Skeletal muscle satellite cell (primary cell): ENCODE measurements around the gene ZDHHC5.
"Not testable (repeated sequence)": the region's sequence is repeated elsewhere in the genome, so short reads cannot be mapped to it uniquely, and the experiment has no call there.

Experiments used
- H3K27me3 ChIP-seq: 2 replicates; pipeline ENCODE4 v1.7.0; 2013; ENCODE audit warnings: low read length; ENCODE audit not compliant: control insufficient read depth, insufficient read depth
- H3K36me3 ChIP-seq: 2 replicates; pipeline ENCODE4 v1.7.0; 2013; ENCODE audit warnings: mild to moderate bottlenecking, control low read depth, low read length; ENCODE audit not compliant: insufficient read depth
- H3K4me1 ChIP-seq: 2 replicates; pipeline ENCODE4 v1.7.0; 2013; ENCODE audit warnings: low read length; ENCODE audit not compliant: control insufficient read depth, insufficient read depth
- H3K4me2 ChIP-seq: 2 replicates; pipeline ENCODE4 v1.7.0; 2013; ENCODE audit warnings: mild to moderate bottlenecking, low read length
- H3K4me3 ChIP-seq: 2 replicates; pipeline ENCODE4 v1.7.0; 2013; ENCODE audit warnings: low read length
- H3K9ac ChIP-seq: 2 replicates; pipeline ENCODE4 v1.7.0; 2013; ENCODE audit warnings: mild to moderate bottlenecking, low read depth, low read length, moderate library complexity
- H3K9me3 ChIP-seq: replicated peaks from 2 replicates; pipeline ENCODE4 v1.7.0; 2013; ENCODE audit warnings: mild to moderate bottlenecking, control low read depth, low read length

Gene ZDHHC5

GRCh38 chr11:57679396-57679795, 11.5 kb downstream of the ZDHHC5 start:
- Histone ChIP-seq H3K4me2 (no peak overlapping the region), H3K27me3 (no peaks in the 10 kb centered on the region), H3K36me3 (peaks cover 55% of the 10 kb centered on the region), H3K9ac (no peak overlapping the region), H3K4me1 (peaks cover 3% of the 10 kb centered on the region), H3K4me3 (no peak overlapping the region), H3K9me3 (no peaks in the 10 kb centered on the region)

GRCh38 chr11:57680552-57680874, 12.6 kb downstream of the ZDHHC5 start:
- Histone ChIP-seq H3K36me3 (peaks cover 52% of the 10 kb centered on the region), H3K9ac (no peak overlapping the region), H3K4me3 (no peak overlapping the region), H3K27me3 (no peaks in the 10 kb centered on the region), H3K4me2 (no peak overlapping the region), H3K9me3 (no peaks in the 10 kb centered on the region), H3K4me1 (peaks cover 3% of the 10 kb centered on the region)

- H3K4me2 ChIP-seq = no peak overlapping the region
- no peak overlapping the region for H3K4me3 ChIP-seq
- no peaks in the 10 kb centered on the region for H3K27me3 ChIP-seq
- H3K4me1 ChIP-seq = peaks cover 3% of the 10 kb centered on the region
- peaks cover 45% of the 10 kb centered on the region for H3K36me3 ChIP-seq
- no peaks in the 10 kb centered on the region for H3K9me3 ChIP-seq
- H3K9ac ChIP-seq = no peak overlapping the region
These were observed 13.3 kb downstream of the ZDHHC5 start for GRCh38 chr11:57681168-57681567.

DNA sequence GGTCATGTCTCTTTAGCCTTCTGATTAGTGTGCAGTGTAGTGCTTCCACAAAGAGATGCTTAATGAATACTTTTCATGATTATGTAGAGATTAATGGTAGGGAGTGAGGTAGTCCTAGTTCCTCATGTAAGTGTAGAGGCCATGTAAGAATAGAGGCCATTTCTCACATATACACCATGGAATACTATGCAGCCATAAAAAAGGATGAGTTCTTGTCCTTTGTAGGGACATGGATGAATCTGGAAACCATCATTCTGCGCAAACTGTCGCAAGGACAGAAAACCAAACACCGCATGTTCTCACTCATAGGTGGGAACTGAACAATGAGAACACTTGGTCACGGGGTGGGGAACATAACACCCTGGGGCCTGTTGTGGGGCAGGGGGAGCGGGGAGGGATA, 22.6 kb downstream of the ZDHHC5 start:
- H3K36me3 ChIP-seq = peaks cover 55% of the 10 kb centered on the region

GRCh38 chr11:57698843-57699365, 31.0 kb downstream of the ZDHHC5 start:
- Histone ChIP-seq H3K9me3 (no peaks in the 10 kb centered on the region), H3K27me3 (no peaks in the 10 kb centered on the region), H3K36me3 (peaks cover 71% of the 10 kb centered on the region), H3K4me1 (no peaks in the 10 kb centered on the region), H3K9ac (no peak overlapping the region), H3K4me3 (no peak overlapping the region), H3K4me2 (no peak overlapping the region)

More for the DNA sequence above, 22.6 kb downstream of the ZDHHC5 start:
- not testable (repeated sequence) for H3K4me2 ChIP-seq, H3K9ac ChIP-seq, H3K4me1 ChIP-seq, H3K27me3 ChIP-seq, H3K9me3 ChIP-seq, H3K4me3 ChIP-seq

GRCh38 chr11:57699813-57700212, 31.9 kb downstream of the ZDHHC5 start:
- Histone ChIP-seq H3K9ac (no peak overlapping the region), H3K36me3 (peaks cover 72% of the 10 kb centered on the region), H3K4me2 (no peak overlapping the region), H3K9me3 (no peaks in the 10 kb centered on the region), H3K4me3 (no peak overlapping the region), H3K27me3 (no peaks in the 10 kb centered on the region), H3K4me1 (no peaks in the 10 kb centered on the region)

- H3K4me2 ChIP-seq = no peak overlapping the region
- H3K27me3 ChIP-seq = no peaks in the 10 kb centered on the region
- H3K9me3 ChIP-seq = no peaks in the 10 kb centered on the region
- no peak overlapping the region for H3K4me3 ChIP-seq
- no peaks in the 10 kb centered on the region for H3K4me1 ChIP-seq
- peaks cover 73% of the 10 kb centered on the region for H3K36me3 ChIP-seq
- H3K9ac ChIP-seq = no peak overlapping the region
These were observed 32.5 kb downstream of the ZDHHC5 start for GRCh38 chr11:57700425-57700824.

- peaks cover 56% of the 10 kb centered on the region for H3K36me3 ChIP-seq
- no peaks in the 10 kb centered on the region for H3K4me1 ChIP-seq
- no peak overlapping the region for H3K4me2 ChIP-seq
These were observed 35.4 kb downstream of the ZDHHC5 start for GRCh38 chr11:57703341-57703740.

GRCh38 chr11:57704932-57705331, 37.0 kb downstream of the ZDHHC5 start:
- no peak overlapping the region for H3K9ac ChIP-seq
- H3K4me1 ChIP-seq = no peaks in the 10 kb centered on the region
- H3K4me3 ChIP-seq = no peak overlapping the region
- H3K4me2 ChIP-seq = no peak overlapping the region
- peaks cover 46% of the 10 kb centered on the region for H3K36me3 ChIP-seq
- H3K27me3 ChIP-seq = no peaks in the 10 kb centered on the region
- H3K9me3 ChIP-seq = no peaks in the 10 kb centered on the region

More at GRCh38 chr11:57703341-57703740, 35.4 kb downstream of the ZDHHC5 start:
- H3K27me3 ChIP-seq = no peaks in the 10 kb centered on the region
- H3K9me3 ChIP-seq = no peaks in the 10 kb centered on the region
- no peak overlapping the region for H3K9ac ChIP-seq
- H3K4me3 ChIP-seq = no peak overlapping the region

GRCh38 chr11:57705432-57705831, 37.5 kb downstream of the ZDHHC5 start:
- H3K27me3 ChIP-seq, H3K4me2 ChIP-seq, H3K9me3 ChIP-seq, H3K9ac ChIP-seq, H3K4me1 ChIP-seq, H3K4me3 ChIP-seq: not testable (repeated sequence)
- H3K36me3 ChIP-seq = peaks cover 43% of the 10 kb centered on the region

GRCh38 chr11:57709802-57710367, 42.0 kb downstream of the ZDHHC5 start:
- Histone ChIP-seq H3K4me1 (peaks cover 19% of the 10 kb centered on the region), H3K4me3 (no peak overlapping the region), H3K27me3 (no peaks in the 10 kb centered on the region), H3K36me3 (peaks cover 9% of the 10 kb centered on the region), H3K9me3 (no peaks in the 10 kb centered on the region), H3K4me2 (no peak overlapping the region), H3K9ac (no peak overlapping the region)

GRCh38 chr11:57711414-57712255, 43.7 kb downstream of the ZDHHC5 start, which contains the start of gene MED19:
TSS of gene MED19 (minus strand) at chr11:57712215. CDS start at chr11:57712179, 36 bp downstream.
- peaks cover 19% of the 10 kb centered on the region for H3K4me1 ChIP-seq
- H3K9me3 ChIP-seq = no peaks in the 10 kb centered on the region
- H3K4me2 ChIP-seq = peak within 1 kb of the TSS; percentile 89
- H3K9ac ChIP-seq = peak within 1 kb of the TSS; percentile 89
- peak within 1 kb of the TSS; percentile 85 for H3K4me3 ChIP-seq
- no peaks in the 10 kb centered on the region for H3K27me3 ChIP-seq
- peaks cover 6% of the 10 kb centered on the region for H3K36me3 ChIP-seq
